Endodermal cell (in vitro differentiated cells): ENCODE measurements around the gene LMCD1. TPM values are rescaled to one million over a fixed set of nuclear protein-coding genes. Genes with fewer than 3 reads are reported as not detected.
A peak's percentile ranks its signal among the peaks of the same experiment; 100 is the strongest.

Experiments
- DNase-seq: peaks from one replicate; pipeline ENCODE4 v3.0.0-alpha.2; 2017
- H3K27ac ChIP-seq: 2 replicates; pipeline ENCODE4 v1.5.1; 2013; ENCODE audit warnings: mild to moderate bottlenecking, low read depth, low read length, moderate library complexity
- H3K27me3 ChIP-seq: 2 replicates; pipeline ENCODE4 v1.6.1; 2013; ENCODE audit warnings: mild to moderate bottlenecking, low read length, moderate library complexity; ENCODE audit not compliant: insufficient read depth, control insufficient read depth, poor library complexity, severe bottlenecking
- H3K36me3 ChIP-seq: 2 replicates; pipeline ENCODE4 v1.7.0; 2013; ENCODE audit warnings: mild to moderate bottlenecking, low read length, moderate library complexity; ENCODE audit not compliant: control insufficient read depth, insufficient read depth
- H3K4me1 ChIP-seq: one replicate; pipeline ENCODE4 v1.7.0; 2013; ENCODE audit warnings: low read length; ENCODE audit not compliant: control insufficient read depth, insufficient read depth
- H3K4me3 ChIP-seq: 2 replicates; pipeline ENCODE4 v1.5.1; 2013; ENCODE audit warnings: mild to moderate bottlenecking, low read length, moderate library complexity
- H3K9ac ChIP-seq: 2 replicates; pipeline ENCODE4 v1.6.1; 2013; ENCODE audit warnings: mild to moderate bottlenecking, low read length, moderate library complexity; ENCODE audit not compliant: poor library complexity, severe bottlenecking; ENCODE audit errors: extremely low read depth
- H3K9me3 ChIP-seq: 2 replicates; pipeline ENCODE4 v1.6.1; 2013; ENCODE audit warnings: mild to moderate bottlenecking, low read length, moderate library complexity; ENCODE audit not compliant: control insufficient read depth
- H3K27ac Mint-ChIP-seq: 2 replicates; pipeline ENCODE4 v1.8.0; 2020; ENCODE audit warnings: mixed read lengths
- H3K27me3 Mint-ChIP-seq: 2 replicates; pipeline ENCODE4 v1.8.0; 2021; ENCODE audit warnings: mild to moderate bottlenecking, mixed read lengths; ENCODE audit not compliant: insufficient read depth
- H3K36me3 Mint-ChIP-seq: 2 replicates; pipeline ENCODE4 v1.8.0; 2020; ENCODE audit warnings: low read depth, mixed read lengths
- H3K4me1 Mint-ChIP-seq: 2 replicates; pipeline ENCODE4 v1.8.0; 2020; ENCODE audit warnings: mixed read lengths
- H3K4me3 Mint-ChIP-seq: 2 replicates; pipeline ENCODE4 v1.8.0; 2020; ENCODE audit warnings: mild to moderate bottlenecking, moderate library complexity, mixed read lengths
- H3K9me3 Mint-ChIP-seq: 2 replicates; pipeline ENCODE4 v1.8.0; 2020; ENCODE audit warnings: mild to moderate bottlenecking, mixed read lengths
- WGBS, 2 experiments: methylation state at CpG; one replicate each; pipeline versions ENCODE4 v1.1.5 to v1.1.7; 2013; ENCODE audit warnings: missing lambda C conversion rate in 2 of 2, mixed read lengths in 1 of 2; ENCODE audit not compliant: insufficient coverage in 1 of 2, insufficient read length in 1 of 2; 5-methylcytosine and 5-hydroxymethylcytosine counted together
- total RNA-seq, 2 donors: library from RNA; stranded (reverse); fragmentation: NEBNext Ultra II Directional in 1 of 2; extraction: Animal tissue kit (Norgen Biotek cat#: 25700) in 1 of 2; gene quantifications; 2 replicates in 1 of 2; 3 replicates in 1 of 2; pipeline ENCODE4 v1.2.1, GENCODE V29; 2021
- TF ChIP-seq, protein P1 (sequence below): fragments of 200-600 bp; sonication (generic); conservative IDR thresholded peaks from 2 replicates; pipeline ENCODE4 v1.5.0; 2021; ENCODE audit warnings: antibody characterized with exemption, mild to moderate bottlenecking

The LMCD1 gene
- total RNA-seq, 2 donors from 2014 or later: 20.7 to 35.7 TPM

DNA sequence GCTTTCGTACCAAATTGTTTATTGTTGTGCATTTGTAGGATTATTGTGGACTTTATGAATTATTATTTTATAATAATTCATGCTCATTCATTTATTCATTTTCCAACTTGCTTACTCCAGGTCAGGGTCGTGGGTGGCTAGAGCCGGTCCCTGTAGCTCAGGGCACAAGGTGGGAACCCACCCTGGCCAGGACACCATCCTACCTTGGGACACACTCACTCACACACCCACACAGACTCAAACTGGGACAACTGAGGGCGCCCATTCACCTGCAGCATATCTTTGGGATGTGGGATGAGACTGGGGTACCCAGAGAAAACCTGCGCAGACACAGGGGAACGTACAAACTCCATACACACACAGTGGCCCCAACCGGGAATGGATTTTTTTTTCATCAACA, 102.4 kb downstream of the LMCD1 start:
- 96 to 97% methylated on average over 5 to 6 of the region's 7 CpGs for WGBS, 2 experiments
- no peak overlapping the region for H3K4me3 Mint-ChIP-seq
- no peak for DNase-seq
- H3K36me3 Mint-ChIP-seq: peaks cover 15% of the 10 kb centered on the region
- no peak overlapping the region for H3K4me3 ChIP-seq
- no peak overlapping the region for H3K9ac ChIP-seq
- H3K9me3 Mint-ChIP-seq: peaks cover 8% of the 10 kb centered on the region
- H3K27me3 Mint-ChIP-seq: no peaks in the 10 kb centered on the region
- TF ChIP-seq, protein P1, sequence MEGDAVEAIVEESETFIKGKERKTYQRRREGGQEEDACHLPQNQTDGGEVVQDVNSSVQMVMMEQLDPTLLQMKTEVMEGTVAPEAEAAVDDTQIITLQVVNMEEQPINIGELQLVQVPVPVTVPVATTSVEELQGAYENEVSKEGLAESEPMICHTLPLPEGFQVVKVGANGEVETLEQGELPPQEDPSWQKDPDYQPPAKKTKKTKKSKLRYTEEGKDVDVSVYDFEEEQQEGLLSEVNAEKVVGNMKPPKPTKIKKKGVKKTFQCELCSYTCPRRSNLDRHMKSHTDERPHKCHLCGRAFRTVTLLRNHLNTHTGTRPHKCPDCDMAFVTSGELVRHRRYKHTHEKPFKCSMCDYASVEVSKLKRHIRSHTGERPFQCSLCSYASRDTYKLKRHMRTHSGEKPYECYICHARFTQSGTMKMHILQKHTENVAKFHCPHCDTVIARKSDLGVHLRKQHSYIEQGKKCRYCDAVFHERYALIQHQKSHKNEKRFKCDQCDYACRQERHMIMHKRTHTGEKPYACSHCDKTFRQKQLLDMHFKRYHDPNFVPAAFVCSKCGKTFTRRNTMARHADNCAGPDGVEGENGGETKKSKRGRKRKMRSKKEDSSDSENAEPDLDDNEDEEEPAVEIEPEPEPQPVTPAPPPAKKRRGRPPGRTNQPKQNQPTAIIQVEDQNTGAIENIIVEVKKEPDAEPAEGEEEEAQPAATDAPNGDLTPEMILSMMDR: no peak
- H3K27ac ChIP-seq: no peak overlapping the region
- H3K27me3 ChIP-seq: no peaks in the 10 kb centered on the region
- no peaks in the 10 kb centered on the region for H3K36me3 ChIP-seq
- peaks cover 6% of the 10 kb centered on the region for H3K4me1 ChIP-seq
- no peaks in the 10 kb centered on the region for H3K9me3 ChIP-seq
- H3K4me1 Mint-ChIP-seq: peaks cover 16% of the 10 kb centered on the region
- no peak overlapping the region for H3K27ac Mint-ChIP-seq

DNA sequence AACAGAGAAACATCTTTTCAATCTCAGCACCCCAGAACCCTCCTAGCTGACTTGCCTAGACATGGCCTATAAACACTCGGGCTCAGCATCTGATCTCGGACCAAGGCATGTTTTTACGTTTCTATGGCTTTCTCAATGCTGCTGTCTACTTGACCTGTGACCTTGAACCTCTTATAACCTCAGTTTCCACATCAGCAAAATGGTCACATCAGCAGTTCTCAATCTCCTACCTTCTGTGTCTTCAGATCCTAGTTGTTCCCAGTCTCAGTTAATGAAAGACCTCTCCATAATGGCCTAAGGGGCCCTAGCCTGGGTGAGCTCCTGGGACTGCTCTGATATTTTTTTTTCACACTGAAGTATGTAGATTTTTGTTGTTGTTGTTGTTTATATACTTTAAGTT, 103.4 kb downstream of the LMCD1 start:
- Histone ChIP-seq H3K4me3 (no peak overlapping the region), H3K36me3 (no peaks in the 10 kb centered on the region), H3K27ac (no peak overlapping the region), H3K4me1 (peaks cover 6% of the 10 kb centered on the region), H3K9me3 (no peaks in the 10 kb centered on the region), H3K9ac (no peak overlapping the region), H3K27me3 (no peaks in the 10 kb centered on the region)
- Mint-ChIP-seq H3K36me3 (peaks cover 15% of the 10 kb centered on the region), H3K27ac (no peak overlapping the region), H3K4me3 (no peak overlapping the region), H3K4me1 (peaks cover 18% of the 10 kb centered on the region), H3K9me3 (peaks cover 10% of the 10 kb centered on the region), H3K27me3 (no peaks in the 10 kb centered on the region)
- DNase-seq: peak; percentile 16
- WGBS, 2 experiments: 93 to 100% methylated on average over 3 of the region's 3 CpGs
- TF ChIP-seq, protein P1: no peak

DNA sequence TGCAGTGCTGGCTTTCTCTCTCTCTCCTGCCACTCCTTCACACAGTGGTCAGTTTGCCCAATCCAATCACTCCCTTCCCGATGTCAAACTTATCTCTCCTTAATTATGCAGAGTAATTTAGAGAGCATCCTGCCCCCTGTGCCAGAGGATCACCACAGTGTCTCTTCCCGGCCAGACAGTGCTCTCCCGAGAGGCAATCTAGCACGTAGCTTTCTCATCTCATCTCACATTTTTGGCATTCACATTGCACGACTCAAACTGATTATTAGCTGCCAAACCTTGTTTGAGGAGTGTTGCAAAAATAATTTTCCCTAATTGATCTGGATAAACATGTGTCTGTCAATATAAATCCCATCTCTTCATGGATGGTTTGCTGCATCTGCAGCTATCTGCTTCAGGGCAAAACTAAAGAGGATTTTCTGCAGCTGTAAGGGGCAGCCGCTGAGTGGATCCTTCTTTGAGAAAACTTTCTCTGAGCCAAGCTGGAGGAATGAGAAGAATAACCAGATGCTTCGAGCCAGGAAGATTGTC, 105.1 kb downstream of the LMCD1 start:
- TF ChIP-seq, protein P1: no peak
- peaks cover 18% of the 10 kb centered on the region for H3K36me3 Mint-ChIP-seq
- no peaks in the 10 kb centered on the region for H3K27me3 ChIP-seq

More for the DNA sequence above, 105.1 kb downstream of the LMCD1 start:
- peaks cover 10% of the 10 kb centered on the region for H3K9me3 ChIP-seq
- H3K4me3 ChIP-seq: no peak overlapping the region
- no peak overlapping the region for H3K9ac ChIP-seq
- H3K27ac ChIP-seq: no peak overlapping the region
- DNase-seq: peak; percentile 44
- H3K36me3 ChIP-seq: no peaks in the 10 kb centered on the region
- Mint-ChIP-seq H3K4me3 (no peak overlapping the region), H3K4me1 (peaks cover 21% of the 10 kb centered on the region), H3K9me3 (peaks cover 18% of the 10 kb centered on the region), H3K27me3 (no peaks in the 10 kb centered on the region), H3K27ac (no peak overlapping the region)
- H3K4me1 ChIP-seq: peaks cover 6% of the 10 kb centered on the region
- 89 to 100% methylated on average over 5 to 7 of the region's 7 CpGs for WGBS, 2 experiments
